Peyer's patch (tissue), 4 donors: ENCODE results near the gene AIFM1.

Experiments used
- CTCF ChIP-seq, 6 experiments: fragments of 450-650 bp in 4 of 6; fragments of 200-600 bp in 2 of 6; sonication (generic) in 1 of 6; IDR thresholded peaks; one replicate each; pipeline ENCODE4 v1.5.1; 2017 to 2019; ENCODE audit warnings: antibody characterized with exemption in 6 of 6, mild to moderate bottlenecking in 3 of 6, moderate library complexity in 1 of 6
- POLR2A ChIP-seq, 2 donors: fragments of 450-650 bp; IDR thresholded peaks; one replicate each; pipeline ENCODE4 v1.5.1; 2017; ENCODE audit warnings: antibody characterized with exemption in 2 of 2, mild to moderate bottlenecking in 2 of 2, moderate library complexity in 2 of 2

DNA sequence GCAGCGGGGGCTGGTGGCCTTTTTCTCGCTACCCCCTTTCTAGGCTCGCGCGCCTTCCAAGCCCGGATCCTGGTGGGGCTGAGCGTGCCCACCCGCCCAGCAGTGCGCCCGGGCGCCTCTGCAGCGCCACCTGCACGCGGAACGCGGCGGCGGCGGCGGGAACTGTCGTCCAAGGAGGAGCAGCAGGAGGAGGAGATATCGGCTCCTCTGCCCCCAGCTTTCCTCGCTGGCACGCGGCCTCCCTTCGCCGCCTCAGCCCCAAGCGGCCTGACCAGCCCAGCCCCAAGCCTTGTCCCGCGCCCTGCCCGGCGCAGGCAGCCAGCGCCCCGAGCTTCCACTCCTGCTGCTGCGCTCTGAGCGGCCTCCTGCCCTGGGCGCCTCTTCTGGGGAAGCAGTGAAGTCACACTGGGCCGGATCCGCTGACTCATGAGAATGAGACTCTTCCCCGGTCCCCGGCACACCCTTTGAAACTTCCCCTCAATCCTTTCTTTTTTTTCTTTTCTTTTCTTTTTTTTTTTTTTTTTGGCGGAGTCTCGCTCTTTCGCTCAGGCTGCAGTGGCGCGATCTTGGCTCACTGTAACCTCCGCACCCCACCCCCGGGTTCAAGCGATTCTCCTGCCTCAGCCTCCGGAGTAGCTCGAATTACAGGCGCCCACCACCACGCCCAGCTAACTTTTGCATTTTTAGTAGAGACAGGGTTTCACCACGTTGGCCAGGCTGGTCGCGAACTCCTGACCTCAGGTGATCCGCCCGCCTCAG lies 44.7 kb downstream of the AIFM1 start:
- peak; percentile 44 to 78 (median 74) for TF ChIP-seq CTCF (IDR thresholded peaks at IDR 0.05)
- TF ChIP-seq POLR2A (IDR thresholded peaks at IDR 0.05), result no peak
